Measurements from ENCODE around the gene RHBDF1.
A peak's percentile ranks its signal among the peaks of the same experiment; 100 is the strongest.

The RHBDF1 gene

GRCh38 chr16:74747-75334 lies 2.4 kb upstream of the RHBDF1 start:
- DNase-seq (ENCODE audit: low spot score): no peak

GRCh38 chr16:74051-74746 lies 1.8 kb upstream of the RHBDF1 start:
- no peak for DNase-seq (ENCODE audit: low spot score)

GRCh38 chr16:71540-72401 lies 660 bp downstream of the RHBDF1 start:
- DNase-seq (ENCODE audit: low spot score): peak; percentile 83

- no peak for DNase-seq (ENCODE audit: low spot score)
These were observed 1.3 kb downstream of the RHBDF1 start for GRCh38 chr16:71210-71539.

- no peak for DNase-seq (ENCODE audit: low spot score)
These were observed 3.2 kb downstream of the RHBDF1 start for GRCh38 chr16:69181-69580.

GRCh38 chr16:67884-68789 lies 4.3 kb downstream of the RHBDF1 start:
- DNase-seq (ENCODE audit: low spot score): no peak

GRCh38 chr16:67183-67791 lies 5.1 kb downstream of the RHBDF1 start:
- no peak for DNase-seq (ENCODE audit: low spot score)

GRCh38 chr16:66309-67182 lies 5.9 kb downstream of the RHBDF1 start:
- no peak for DNase-seq (ENCODE audit: low spot score)

- peak; percentile 90 for DNase-seq (ENCODE audit: low spot score)
These were observed 6.7 kb downstream of the RHBDF1 start for GRCh38 chr16:65745-66144.

- no peak for DNase-seq (ENCODE audit: low spot score)
These were observed 7.5 kb downstream of the RHBDF1 start for GRCh38 chr16:64914-65255.

- DNase-seq (ENCODE audit: low spot score): no peak
These were observed 8.2 kb downstream of the RHBDF1 start for GRCh38 chr16:63998-64913.

GRCh38 chr16:63466-63865 lies 9.0 kb downstream of the RHBDF1 start:
- no peak for DNase-seq (ENCODE audit: low spot score)

GRCh38 chr16:62968-63391 lies 9.5 kb downstream of the RHBDF1 start:
- no peak for DNase-seq (ENCODE audit: low spot score)

GRCh38 chr16:62283-62967 lies 10.0 kb downstream of the RHBDF1 start:
- DNase-seq (ENCODE audit: low spot score): no peak

- no peak for DNase-seq (ENCODE audit: low spot score)
These were observed 10.6 kb downstream of the RHBDF1 start for GRCh38 chr16:61879-62281.

GRCh38 chr16:60929-61878 lies 11.2 kb downstream of the RHBDF1 start:
- DNase-seq (ENCODE audit: low spot score): no peak

GRCh38 chr16:60166-60565 lies 12.3 kb downstream of the RHBDF1 start:
- DNase-seq (ENCODE audit: low spot score): no peak
